ENCODE measurements around the gene SLC29A3. TPM values are rescaled to one million over a fixed set of nuclear protein-coding genes. Genes with fewer than 3 reads are reported as not detected.

The SLC29A3 gene
- total and polyA plus RNA-seq, 2 experiments from 2014 or later, result 10.3 to 12.3 TPM

DNA sequence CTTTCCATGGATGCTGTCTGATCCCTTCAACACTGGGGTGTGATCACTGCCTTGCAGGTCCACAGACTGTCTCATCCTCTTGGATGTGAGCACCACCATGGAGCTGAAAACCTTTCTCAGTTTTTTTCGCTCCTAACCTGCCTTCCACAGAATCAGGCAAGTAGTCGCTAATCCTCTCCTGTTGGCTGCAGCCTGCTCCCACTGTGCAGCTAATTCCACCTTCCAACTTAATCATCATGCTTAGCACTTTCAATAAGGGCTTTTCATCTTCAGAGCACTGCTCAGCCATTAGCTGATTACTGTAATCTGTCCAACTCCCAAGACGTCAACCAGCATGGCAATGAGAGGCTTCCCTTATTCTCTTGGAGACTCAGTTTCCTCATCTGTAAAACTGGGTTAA is 62.6 kb downstream of the SLC29A3 start (continued):
- TF ChIP-seq, protein P1, sequence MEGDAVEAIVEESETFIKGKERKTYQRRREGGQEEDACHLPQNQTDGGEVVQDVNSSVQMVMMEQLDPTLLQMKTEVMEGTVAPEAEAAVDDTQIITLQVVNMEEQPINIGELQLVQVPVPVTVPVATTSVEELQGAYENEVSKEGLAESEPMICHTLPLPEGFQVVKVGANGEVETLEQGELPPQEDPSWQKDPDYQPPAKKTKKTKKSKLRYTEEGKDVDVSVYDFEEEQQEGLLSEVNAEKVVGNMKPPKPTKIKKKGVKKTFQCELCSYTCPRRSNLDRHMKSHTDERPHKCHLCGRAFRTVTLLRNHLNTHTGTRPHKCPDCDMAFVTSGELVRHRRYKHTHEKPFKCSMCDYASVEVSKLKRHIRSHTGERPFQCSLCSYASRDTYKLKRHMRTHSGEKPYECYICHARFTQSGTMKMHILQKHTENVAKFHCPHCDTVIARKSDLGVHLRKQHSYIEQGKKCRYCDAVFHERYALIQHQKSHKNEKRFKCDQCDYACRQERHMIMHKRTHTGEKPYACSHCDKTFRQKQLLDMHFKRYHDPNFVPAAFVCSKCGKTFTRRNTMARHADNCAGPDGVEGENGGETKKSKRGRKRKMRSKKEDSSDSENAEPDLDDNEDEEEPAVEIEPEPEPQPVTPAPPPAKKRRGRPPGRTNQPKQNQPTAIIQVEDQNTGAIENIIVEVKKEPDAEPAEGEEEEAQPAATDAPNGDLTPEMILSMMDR (conservative IDR thresholded peaks at IDR 0.05; ENCODE audit: low read depth in 2 of 2), result no peak

DNA sequence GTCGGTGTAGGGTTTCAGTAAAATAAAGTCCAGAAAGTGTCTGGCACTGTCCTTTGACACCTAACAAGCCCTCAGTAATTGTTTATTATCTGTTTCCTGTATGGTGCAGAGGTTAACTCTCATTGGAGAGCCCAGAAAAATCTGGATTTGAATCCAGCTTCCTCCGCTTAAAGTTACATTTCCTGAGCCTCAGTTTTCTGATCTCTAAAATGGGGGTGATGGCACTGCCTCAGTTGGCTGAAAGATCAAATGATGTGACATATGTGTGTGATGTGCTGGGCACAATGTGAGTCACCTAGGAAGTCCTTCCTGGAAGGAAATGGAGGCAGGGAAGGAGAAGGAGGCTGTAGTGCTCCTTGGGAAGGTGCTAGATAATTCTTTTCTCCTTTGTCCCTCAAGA is 63.0 kb downstream of the SLC29A3 start:
- Mint-ChIP-seq H3K4me1 (peaks cover 4% of the 10 kb centered on the region; the same call in 2 of the 3 replicates), H3K9me3 (no peaks in the 10 kb centered on the region), H3K27me3 (ENCODE audit: insufficient read depth, low read depth, poor library complexity) (peaks cover 4% of the 10 kb centered on the region), H3K4me3 (no peak overlapping the region), H3K36me3 (ENCODE audit: low read depth) (no peaks in the 10 kb centered on the region), H3K27ac (no peak overlapping the region)
- DNase-seq (ENCODE audit: low spot score), result no peak
- H3K4me2 ChIP-seq, result no peak overlapping the region
- no peaks in the 10 kb centered on the region for H3F3A ChIP-seq (replicated peaks; ENCODE audit: low read depth)
- no peaks in the 10 kb centered on the region; the same call in 1 of the 2 replicates for H3K4me1 ChIP-seq (ENCODE audit: insufficient read depth)
- no peaks in the 10 kb centered on the region for H3K79me2 ChIP-seq (replicated peaks; ENCODE audit: insufficient read depth)
- no peak overlapping the region for H2AFZ ChIP-seq
- no peak overlapping the region for H3K4me3 ChIP-seq
- H3K27ac ChIP-seq (ENCODE audit: low read depth), result no peak overlapping the region
- no peak for ATAC-seq
- H3K27me3 ChIP-seq (ENCODE audit: insufficient read depth), result no peaks in the 10 kb centered on the region
- H3K9me2 ChIP-seq (ENCODE audit: insufficient read depth), result no peaks in the 10 kb centered on the region
- no peaks in the 10 kb centered on the region for H4K20me1 ChIP-seq (replicated peaks; ENCODE audit: insufficient read depth)
- no peaks in the 10 kb centered on the region for H3K36me3 ChIP-seq (ENCODE audit: insufficient read depth)
- TF ChIP-seq ZNF114 (CRISPR knock-in tag; IDR thresholded peaks at IDR 0.05) (no peak), JUNB (IDR thresholded peaks at IDR 0.05; ENCODE audit: unreplicated experiment) (no peak), STAT1 (IDR thresholded peaks at IDR 0.05; ENCODE audit: unreplicated experiment) (no peak), NANOG (IDR thresholded peaks at IDR 0.05; ENCODE audit: borderline replicate concordance) (no peak), CREB1 (CRISPR knock-in tag; IDR thresholded peaks at IDR 0.05; ENCODE audit: low read depth) (no peak), EZH2 (IDR thresholded peaks at IDR 0.05; ENCODE audit: low read depth, unreplicated experiment) (no peak), ZNF331 (CRISPR knock-in tag; IDR thresholded peaks at IDR 0.05; ENCODE audit: low read depth) (no peak), POLR2AphosphoS5 (IDR thresholded peaks at IDR 0.05; ENCODE audit: low read depth) (no peak)
- TF ChIP-seq, protein P2, sequence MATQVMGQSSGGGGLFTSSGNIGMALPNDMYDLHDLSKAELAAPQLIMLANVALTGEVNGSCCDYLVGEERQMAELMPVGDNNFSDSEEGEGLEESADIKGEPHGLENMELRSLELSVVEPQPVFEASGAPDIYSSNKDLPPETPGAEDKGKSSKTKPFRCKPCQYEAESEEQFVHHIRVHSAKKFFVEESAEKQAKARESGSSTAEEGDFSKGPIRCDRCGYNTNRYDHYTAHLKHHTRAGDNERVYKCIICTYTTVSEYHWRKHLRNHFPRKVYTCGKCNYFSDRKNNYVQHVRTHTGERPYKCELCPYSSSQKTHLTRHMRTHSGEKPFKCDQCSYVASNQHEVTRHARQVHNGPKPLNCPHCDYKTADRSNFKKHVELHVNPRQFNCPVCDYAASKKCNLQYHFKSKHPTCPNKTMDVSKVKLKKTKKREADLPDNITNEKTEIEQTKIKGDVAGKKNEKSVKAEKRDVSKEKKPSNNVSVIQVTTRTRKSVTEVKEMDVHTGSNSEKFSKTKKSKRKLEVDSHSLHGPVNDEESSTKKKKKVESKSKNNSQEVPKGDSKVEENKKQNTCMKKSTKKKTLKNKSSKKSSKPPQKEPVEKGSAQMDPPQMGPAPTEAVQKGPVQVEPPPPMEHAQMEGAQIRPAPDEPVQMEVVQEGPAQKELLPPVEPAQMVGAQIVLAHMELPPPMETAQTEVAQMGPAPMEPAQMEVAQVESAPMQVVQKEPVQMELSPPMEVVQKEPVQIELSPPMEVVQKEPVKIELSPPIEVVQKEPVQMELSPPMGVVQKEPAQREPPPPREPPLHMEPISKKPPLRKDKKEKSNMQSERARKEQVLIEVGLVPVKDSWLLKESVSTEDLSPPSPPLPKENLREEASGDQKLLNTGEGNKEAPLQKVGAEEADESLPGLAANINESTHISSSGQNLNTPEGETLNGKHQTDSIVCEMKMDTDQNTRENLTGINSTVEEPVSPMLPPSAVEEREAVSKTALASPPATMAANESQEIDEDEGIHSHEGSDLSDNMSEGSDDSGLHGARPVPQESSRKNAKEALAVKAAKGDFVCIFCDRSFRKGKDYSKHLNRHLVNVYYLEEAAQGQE (IDR thresholded peaks at IDR 0.05; ENCODE audit: unreplicated experiment), result no peak
- TF ChIP-seq, protein P3, sequence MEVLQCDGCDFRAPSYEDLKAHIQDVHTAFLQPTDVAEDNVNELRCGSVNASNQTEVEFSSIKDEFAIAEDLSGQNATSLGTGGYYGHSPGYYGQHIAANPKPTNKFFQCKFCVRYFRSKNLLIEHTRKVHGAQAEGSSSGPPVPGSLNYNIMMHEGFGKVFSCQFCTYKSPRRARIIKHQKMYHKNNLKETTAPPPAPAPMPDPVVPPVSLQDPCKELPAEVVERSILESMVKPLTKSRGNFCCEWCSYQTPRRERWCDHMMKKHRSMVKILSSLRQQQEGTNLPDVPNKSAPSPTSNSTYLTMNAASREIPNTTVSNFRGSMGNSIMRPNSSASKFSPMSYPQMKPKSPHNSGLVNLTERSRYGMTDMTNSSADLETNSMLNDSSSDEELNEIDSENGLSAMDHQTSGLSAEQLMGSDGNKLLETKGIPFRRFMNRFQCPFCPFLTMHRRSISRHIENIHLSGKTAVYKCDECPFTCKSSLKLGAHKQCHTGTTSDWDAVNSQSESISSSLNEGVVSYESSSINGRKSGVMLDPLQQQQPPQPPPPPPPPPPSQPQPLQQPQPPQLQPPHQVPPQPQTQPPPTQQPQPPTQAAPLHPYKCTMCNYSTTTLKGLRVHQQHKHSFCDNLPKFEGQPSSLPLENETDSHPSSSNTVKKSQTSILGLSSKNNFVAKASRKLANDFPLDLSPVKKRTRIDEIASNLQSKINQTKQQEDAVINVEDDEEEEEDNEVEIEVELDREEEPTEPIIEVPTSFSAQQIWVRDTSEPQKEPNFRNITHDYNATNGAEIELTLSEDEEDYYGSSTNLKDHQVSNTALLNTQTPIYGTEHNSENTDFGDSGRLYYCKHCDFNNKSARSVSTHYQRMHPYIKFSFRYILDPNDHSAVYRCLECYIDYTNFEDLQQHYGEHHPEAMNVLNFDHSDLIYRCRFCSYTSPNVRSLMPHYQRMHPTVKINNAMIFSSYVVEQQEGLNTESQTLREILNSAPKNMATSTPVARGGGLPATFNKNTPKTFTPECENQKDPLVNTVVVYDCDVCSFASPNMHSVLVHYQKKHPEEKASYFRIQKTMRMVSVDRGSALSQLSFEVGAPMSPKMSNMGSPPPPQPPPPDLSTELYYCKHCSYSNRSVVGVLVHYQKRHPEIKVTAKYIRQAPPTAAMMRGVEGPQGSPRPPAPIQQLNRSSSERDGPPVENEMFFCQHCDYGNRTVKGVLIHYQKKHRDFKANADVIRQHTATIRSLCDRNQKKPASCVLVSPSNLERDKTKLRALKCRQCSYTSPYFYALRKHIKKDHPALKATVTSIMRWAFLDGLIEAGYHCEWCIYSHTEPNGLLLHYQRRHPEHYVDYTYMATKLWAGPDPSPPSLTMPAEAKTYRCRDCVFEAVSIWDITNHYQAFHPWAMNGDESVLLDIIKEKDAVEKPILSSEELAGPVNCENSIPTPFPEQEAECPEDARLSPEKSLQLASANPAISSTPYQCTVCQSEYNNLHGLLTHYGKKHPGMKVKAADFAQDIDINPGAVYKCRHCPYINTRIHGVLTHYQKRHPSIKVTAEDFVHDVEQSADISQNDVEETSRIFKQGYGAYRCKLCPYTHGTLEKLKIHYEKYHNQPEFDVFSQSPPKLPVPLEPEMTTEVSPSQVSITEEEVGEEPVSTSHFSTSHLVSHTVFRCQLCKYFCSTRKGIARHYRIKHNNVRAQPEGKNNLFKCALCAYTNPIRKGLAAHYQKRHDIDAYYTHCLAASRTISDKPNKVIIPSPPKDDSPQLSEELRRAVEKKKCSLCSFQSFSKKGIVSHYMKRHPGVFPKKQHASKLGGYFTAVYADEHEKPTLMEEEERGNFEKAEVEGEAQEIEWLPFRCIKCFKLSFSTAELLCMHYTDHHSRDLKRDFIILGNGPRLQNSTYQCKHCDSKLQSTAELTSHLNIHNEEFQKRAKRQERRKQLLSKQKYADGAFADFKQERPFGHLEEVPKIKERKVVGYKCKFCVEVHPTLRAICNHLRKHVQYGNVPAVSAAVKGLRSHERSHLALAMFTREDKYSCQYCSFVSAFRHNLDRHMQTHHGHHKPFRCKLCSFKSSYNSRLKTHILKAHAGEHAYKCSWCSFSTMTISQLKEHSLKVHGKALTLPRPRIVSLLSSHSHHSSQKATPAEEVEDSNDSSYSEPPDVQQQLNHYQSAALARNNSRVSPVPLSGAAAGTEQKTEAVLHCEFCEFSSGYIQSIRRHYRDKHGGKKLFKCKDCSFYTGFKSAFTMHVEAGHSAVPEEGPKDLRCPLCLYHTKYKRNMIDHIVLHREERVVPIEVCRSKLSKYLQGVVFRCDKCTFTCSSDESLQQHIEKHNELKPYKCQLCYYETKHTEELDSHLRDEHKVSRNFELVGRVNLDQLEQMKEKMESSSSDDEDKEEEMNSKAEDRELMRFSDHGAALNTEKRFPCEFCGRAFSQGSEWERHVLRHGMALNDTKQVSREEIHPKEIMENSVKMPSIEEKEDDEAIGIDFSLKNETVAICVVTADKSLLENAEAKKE (CRISPR knock-in tag; IDR thresholded peaks at IDR 0.05), result no peak
- TF ChIP-seq, protein P4, sequence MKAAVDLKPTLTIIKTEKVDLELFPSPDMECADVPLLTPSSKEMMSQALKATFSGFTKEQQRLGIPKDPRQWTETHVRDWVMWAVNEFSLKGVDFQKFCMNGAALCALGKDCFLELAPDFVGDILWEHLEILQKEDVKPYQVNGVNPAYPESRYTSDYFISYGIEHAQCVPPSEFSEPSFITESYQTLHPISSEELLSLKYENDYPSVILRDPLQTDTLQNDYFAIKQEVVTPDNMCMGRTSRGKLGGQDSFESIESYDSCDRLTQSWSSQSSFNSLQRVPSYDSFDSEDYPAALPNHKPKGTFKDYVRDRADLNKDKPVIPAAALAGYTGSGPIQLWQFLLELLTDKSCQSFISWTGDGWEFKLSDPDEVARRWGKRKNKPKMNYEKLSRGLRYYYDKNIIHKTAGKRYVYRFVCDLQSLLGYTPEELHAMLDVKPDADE (IDR thresholded peaks at IDR 0.05), result no peak

Measured in GM23338 (cell line).